CD4-positive, alpha-beta T cell (primary cell): ENCODE results near the gene NOS1AP. TPM values are rescaled to one million over a fixed set of nuclear protein-coding genes. Genes with fewer than 3 reads are reported as not detected.

Experiments
- ATAC-seq: fragments of 200-7000 bp; cut with Tn5 transposase; one replicate; pipeline ENCODE4 v1.10.0; 2022; ENCODE audit warnings: mild to moderate bottlenecking; ENCODE audit not compliant: poor library complexity
- CTCF ChIA-PET: fragments of 350-600 bp; sonication (Branson Sonifier 250); formaldehyde crosslinking; loops from one replicate; lab custom pipeline; 2021; ENCODE audit warnings: antibody characterized with exemption, inconsistent platforms; lab: Charles Lee
- POLR2A ChIA-PET: fragments of 350-600 bp; sonication (Branson Sonifier 250); formaldehyde crosslinking; loops from one replicate; lab custom pipeline; 2021; ENCODE audit warnings: antibody characterized with exemption, inconsistent platforms; lab: Charles Lee
- DNase-seq, 14 experiments: peaks; one replicate each; pipeline ENCODE4 v3.0.0-alpha.2; 2013 to 2020; ENCODE audit warnings: mixed read lengths in 2 of 14
- H3K27ac ChIP-seq, 2 donors: one replicate each; pipeline versions ENCODE4 v1.5.1 to v1.7.0; 2013; ENCODE audit warnings: low read length in 2 of 2, low read depth in 1 of 2, mild to moderate bottlenecking in 1 of 2
- H3K27me3 ChIP-seq, 2 experiments: 1 replicate in 1 of 2; 2 replicates in 1 of 2; pipeline versions ENCODE4 v1.6.1 to v1.7.0; 2013; ENCODE audit warnings: low read length in 2 of 2, control low read depth in 1 of 2, mild to moderate bottlenecking in 1 of 2, moderate library complexity in 1 of 2; ENCODE audit not compliant: insufficient read depth in 2 of 2, control insufficient read depth in 1 of 2
- H3K36me3 ChIP-seq: one replicate; pipeline ENCODE4 v1.6.1; 2013; ENCODE audit warnings: low read length, control low read depth; ENCODE audit not compliant: insufficient read depth
- H3K4me1 ChIP-seq: one replicate; pipeline ENCODE4 v1.6.1; 2013; ENCODE audit warnings: low read length, control low read depth; ENCODE audit not compliant: insufficient read depth
- H3K4me3 ChIP-seq: one replicate; pipeline ENCODE4 v1.5.1; 2013; ENCODE audit warnings: mild to moderate bottlenecking, low read length, moderate library complexity
- H3K9me3 ChIP-seq, 2 experiments: 1 replicate in 1 of 2; 2 replicates in 1 of 2; pipeline versions ENCODE4 v1.6.1 to v1.7.0; 2013; ENCODE audit warnings: low read length in 2 of 2, mild to moderate bottlenecking in 2 of 2, control low read depth in 1 of 2, moderate library complexity in 1 of 2; ENCODE audit not compliant: control insufficient read depth in 1 of 2, insufficient read depth in 1 of 2
- H3K27ac Mint-ChIP-seq: one replicate; pipeline ENCODE4 v1.8.0; 2020; ENCODE audit warnings: mixed read lengths
- H3K27me3 Mint-ChIP-seq: one replicate; pipeline ENCODE4 v1.8.0; 2021; ENCODE audit warnings: mixed read lengths
- H3K36me3 Mint-ChIP-seq: one replicate; pipeline ENCODE4 v1.8.0; 2021; ENCODE audit warnings: low read depth, mixed read lengths
- H3K4me1 Mint-ChIP-seq: one replicate; pipeline ENCODE4 v1.8.0; 2021; ENCODE audit warnings: low read depth, mixed read lengths
- H3K4me3 Mint-ChIP-seq: one replicate; pipeline ENCODE4 v1.8.0; 2020; ENCODE audit warnings: mild to moderate bottlenecking, mixed read lengths
- H3K9me3 Mint-ChIP-seq: one replicate; pipeline ENCODE4 v1.8.0; 2020; ENCODE audit warnings: mixed read lengths
- intact Hi-C, 2 experiments: fragments of 100-400 bp; cut with DNase I in 1 of 2; cut with micrococcal nuclease in 1 of 2; formaldehyde crosslinking; loops; one replicate each; pipeline versions ENCODE4 v1.15.1 to v1.9.0; 2023 to 2025; cut with DNase I, micrococcal nuclease
- total RNA-seq, 174 experiments: library from RNA in 2 of 174; stranded (reverse) in 2 of 174; gene quantifications; one replicate each; pipeline ENCODE4 v1.2.3 and lab custom pipeline; 2021 to 2026
- TF ChIP-seq, protein P1 (sequence below): fragments of 200-600 bp; IDR thresholded peaks from one replicate; pipeline ENCODE4 v1.8.0; 2022; ENCODE audit warnings: antibody characterized with exemption, mild to moderate bottlenecking

Gene NOS1AP
- total RNA-seq, 2 experiments from 2014 or later, result not detected

DNA sequence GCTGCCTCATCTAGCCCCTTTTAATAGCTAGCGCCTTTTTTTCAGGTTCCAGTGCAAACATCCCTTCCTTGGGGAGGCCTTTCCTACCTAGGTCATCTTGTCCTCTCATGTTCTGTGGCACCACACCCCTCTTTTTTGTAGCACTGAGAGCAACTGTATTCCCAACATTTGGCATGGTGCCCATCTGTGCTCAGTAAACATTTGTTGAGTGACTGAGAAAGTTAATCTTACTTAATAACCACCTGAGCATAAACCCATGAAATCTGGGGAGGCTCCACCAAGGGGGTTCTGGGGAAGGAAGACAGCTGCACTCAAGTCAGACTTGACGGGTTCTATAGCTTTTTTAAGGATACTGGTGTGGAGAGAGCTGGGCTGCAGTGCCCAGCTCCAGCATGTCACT is 90.0 kb downstream of the NOS1AP start:
- H3K4me3 Mint-ChIP-seq, result no peak overlapping the region
- no peaks in the 10 kb centered on the region for H3K4me1 Mint-ChIP-seq
- H3K27ac ChIP-seq, result no peak overlapping the region
- H3K9me3 ChIP-seq, result no peaks in the 10 kb centered on the region
- no peak overlapping the region for H3K27ac Mint-ChIP-seq
- H3K27me3 ChIP-seq, result peaks cover 0 to 11% of the 10 kb centered on the region in 2 experiments
- no peaks in the 10 kb centered on the region for H3K4me1 ChIP-seq
- CTCF ChIA-PET, result interaction anchor here (1.3 kb wide), 1 partner anchor 61 kb away, joined by 3 read pairs; no protein-coding TSS in a partner anchor
- DNase-seq (no peak), ATAC-seq (no peak)
- POLR2A ChIA-PET, result no interaction called here
- H3K36me3 ChIP-seq, result no peaks in the 10 kb centered on the region
- TF ChIP-seq, protein P1, sequence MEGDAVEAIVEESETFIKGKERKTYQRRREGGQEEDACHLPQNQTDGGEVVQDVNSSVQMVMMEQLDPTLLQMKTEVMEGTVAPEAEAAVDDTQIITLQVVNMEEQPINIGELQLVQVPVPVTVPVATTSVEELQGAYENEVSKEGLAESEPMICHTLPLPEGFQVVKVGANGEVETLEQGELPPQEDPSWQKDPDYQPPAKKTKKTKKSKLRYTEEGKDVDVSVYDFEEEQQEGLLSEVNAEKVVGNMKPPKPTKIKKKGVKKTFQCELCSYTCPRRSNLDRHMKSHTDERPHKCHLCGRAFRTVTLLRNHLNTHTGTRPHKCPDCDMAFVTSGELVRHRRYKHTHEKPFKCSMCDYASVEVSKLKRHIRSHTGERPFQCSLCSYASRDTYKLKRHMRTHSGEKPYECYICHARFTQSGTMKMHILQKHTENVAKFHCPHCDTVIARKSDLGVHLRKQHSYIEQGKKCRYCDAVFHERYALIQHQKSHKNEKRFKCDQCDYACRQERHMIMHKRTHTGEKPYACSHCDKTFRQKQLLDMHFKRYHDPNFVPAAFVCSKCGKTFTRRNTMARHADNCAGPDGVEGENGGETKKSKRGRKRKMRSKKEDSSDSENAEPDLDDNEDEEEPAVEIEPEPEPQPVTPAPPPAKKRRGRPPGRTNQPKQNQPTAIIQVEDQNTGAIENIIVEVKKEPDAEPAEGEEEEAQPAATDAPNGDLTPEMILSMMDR, result no peak
- intact Hi-C loops, result no loop called here
- no peaks in the 10 kb centered on the region for H3K9me3 Mint-ChIP-seq
- peaks cover 34% of the 10 kb centered on the region for H3K27me3 Mint-ChIP-seq
- no peaks in the 10 kb centered on the region for H3K36me3 Mint-ChIP-seq
- no peak overlapping the region for H3K4me3 ChIP-seq

DNA sequence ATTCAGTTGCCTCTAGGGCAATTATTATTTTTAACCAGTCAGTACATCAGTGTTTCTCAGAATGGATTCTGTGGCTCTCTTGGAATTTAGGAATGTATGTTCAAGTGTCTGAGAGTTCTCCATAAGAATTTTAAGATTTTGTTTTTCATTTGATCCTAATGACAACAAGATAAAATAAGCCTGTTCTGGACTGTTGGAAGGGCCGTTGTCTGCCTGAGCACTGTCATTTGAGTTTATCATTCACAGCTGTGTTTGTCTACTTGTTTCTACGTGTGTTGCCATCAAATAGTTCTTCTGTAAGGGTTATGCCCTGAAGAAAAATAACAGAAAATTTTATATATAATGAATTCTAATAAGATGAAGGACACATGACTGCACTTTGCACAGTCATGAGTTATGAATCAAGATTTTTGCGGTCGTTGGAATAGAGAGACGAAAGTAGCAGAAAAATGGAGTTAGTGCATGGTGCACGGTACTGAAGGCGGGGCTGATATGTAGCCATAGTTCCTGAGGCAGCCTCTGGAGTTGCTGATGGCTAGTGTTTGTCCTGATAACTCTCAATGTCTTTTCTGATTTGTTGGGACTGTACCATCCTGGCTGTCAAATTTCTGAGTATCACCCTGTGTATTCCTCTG is 92.5 kb downstream of the NOS1AP start:
- intact Hi-C loops, result no loop called here
- Histone ChIP-seq H3K4me1 (no peaks in the 10 kb centered on the region), H3K4me3 (no peak overlapping the region), H3K36me3 (no peaks in the 10 kb centered on the region), H3K27ac (no peak overlapping the region), H3K27me3 (peaks cover 0 to 13% of the 10 kb centered on the region in 2 experiments), H3K9me3 (no peaks in the 10 kb centered on the region)
- Mint-ChIP-seq H3K9me3 (no peaks in the 10 kb centered on the region), H3K4me3 (no peak overlapping the region), H3K27ac (no peak overlapping the region), H3K27me3 (peaks cover 47% of the 10 kb centered on the region), H3K36me3 (no peaks in the 10 kb centered on the region), H3K4me1 (no peaks in the 10 kb centered on the region)
- ChIA-PET CTCF (no interaction called here), POLR2A (no interaction called here)
- TF ChIP-seq, protein P1, result no peak
- ATAC-seq, result no peak
- no peak for DNase-seq

DNA sequence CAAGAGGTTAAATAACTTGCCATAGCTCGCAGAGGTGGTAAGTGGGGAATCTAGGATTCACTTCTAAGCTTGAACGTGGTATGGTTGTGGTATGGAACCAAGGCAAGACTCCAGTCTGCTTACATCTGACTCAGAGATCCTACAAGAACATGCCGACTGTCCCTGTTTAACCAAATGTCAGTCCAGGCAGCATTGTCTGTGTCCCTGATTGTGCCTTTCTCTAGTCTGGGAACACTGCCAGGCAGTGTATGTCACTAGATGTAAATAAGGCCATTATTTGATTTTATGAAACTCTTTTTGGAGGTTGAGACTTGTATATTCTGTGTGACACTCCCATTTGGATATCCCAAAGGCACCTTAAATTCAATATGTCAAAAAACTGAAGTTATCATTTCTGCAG is 96.0 kb downstream of the NOS1AP start:
- H3K9me3 Mint-ChIP-seq, result no peaks in the 10 kb centered on the region
- intact Hi-C loops, result no loop called here
- DNase-seq, result no peak
- Histone ChIP-seq H3K27me3 (peaks cover 5 to 13% of the 10 kb centered on the region in 2 experiments), H3K9me3 (no peaks in the 10 kb centered on the region), H3K4me3 (no peak overlapping the region), H3K36me3 (no peaks in the 10 kb centered on the region), H3K4me1 (no peaks in the 10 kb centered on the region), H3K27ac (no peak overlapping the region)
- ChIA-PET POLR2A (no interaction called here), CTCF (no interaction called here)
- no peak overlapping the region for H3K4me3 Mint-ChIP-seq
- H3K27me3 Mint-ChIP-seq, result peaks cover 47% of the 10 kb centered on the region
- no peak overlapping the region for H3K27ac Mint-ChIP-seq
- TF ChIP-seq, protein P1, result no peak
- no peak for ATAC-seq
- H3K4me1 Mint-ChIP-seq, result no peaks in the 10 kb centered on the region
- no peaks in the 10 kb centered on the region for H3K36me3 Mint-ChIP-seq
